Measurements from ENCODE around the gene SEMA4A. TPM values are rescaled to one million over a fixed set of nuclear protein-coding genes. Genes with fewer than 3 reads are reported as not detected.

The SEMA4A gene
- total RNA-seq, 3 donors from 2014 or later: 1.4 to 21.5 (median 9.2) TPM

GRCh38 chr1:156112276-156113137 lies 40.9 kb upstream of the SEMA4A start:
- Histone ChIP-seq H3K27me3 (no peaks in the 10 kb centered on the region), H3K27ac (peak overlapping the region; percentile 80 to 98), H3K4me1 (peaks cover 0 to 9% of the 10 kb centered on the region in 2 donors), H3K36me3 (no peaks in the 10 kb centered on the region), H3K4me3 (no peak overlapping the region), H3K9me3 (no peaks in the 10 kb centered on the region)
- DNase-seq (ENCODE audit: low spot score in 2 of 2): no peak
- TF ChIP-seq CTCF (IDR thresholded peaks at IDR 0.05): no peak
- intact Hi-C loops (cut with DNase I; ENCODE audit: low total_unique reads): no loop called here

GRCh38 chr1:156113282-156113950 lies 40.0 kb upstream of the SEMA4A start:
- Histone ChIP-seq H3K9me3 (no peaks in the 10 kb centered on the region), H3K27ac (peak overlapping the region; percentile 97 to 98), H3K4me1 (peaks cover 0 to 9% of the 10 kb centered on the region in 2 donors), H3K4me3 (peak overlapping the region; percentile 95 to 100 (median 98)), H3K36me3 (no peaks in the 10 kb centered on the region), H3K27me3 (no peaks in the 10 kb centered on the region)
- TF ChIP-seq POLR2AphosphoS5 (IDR thresholded peaks at IDR 0.05) (no peak), CTCF (IDR thresholded peaks at IDR 0.05) (no peak), POLR2A (IDR thresholded peaks at IDR 0.05) (no peak)
- DNase-seq (ENCODE audit: low spot score in 2 of 2): no peak
- intact Hi-C loops (cut with DNase I; ENCODE audit: low total_unique reads): no loop called here

DNA sequence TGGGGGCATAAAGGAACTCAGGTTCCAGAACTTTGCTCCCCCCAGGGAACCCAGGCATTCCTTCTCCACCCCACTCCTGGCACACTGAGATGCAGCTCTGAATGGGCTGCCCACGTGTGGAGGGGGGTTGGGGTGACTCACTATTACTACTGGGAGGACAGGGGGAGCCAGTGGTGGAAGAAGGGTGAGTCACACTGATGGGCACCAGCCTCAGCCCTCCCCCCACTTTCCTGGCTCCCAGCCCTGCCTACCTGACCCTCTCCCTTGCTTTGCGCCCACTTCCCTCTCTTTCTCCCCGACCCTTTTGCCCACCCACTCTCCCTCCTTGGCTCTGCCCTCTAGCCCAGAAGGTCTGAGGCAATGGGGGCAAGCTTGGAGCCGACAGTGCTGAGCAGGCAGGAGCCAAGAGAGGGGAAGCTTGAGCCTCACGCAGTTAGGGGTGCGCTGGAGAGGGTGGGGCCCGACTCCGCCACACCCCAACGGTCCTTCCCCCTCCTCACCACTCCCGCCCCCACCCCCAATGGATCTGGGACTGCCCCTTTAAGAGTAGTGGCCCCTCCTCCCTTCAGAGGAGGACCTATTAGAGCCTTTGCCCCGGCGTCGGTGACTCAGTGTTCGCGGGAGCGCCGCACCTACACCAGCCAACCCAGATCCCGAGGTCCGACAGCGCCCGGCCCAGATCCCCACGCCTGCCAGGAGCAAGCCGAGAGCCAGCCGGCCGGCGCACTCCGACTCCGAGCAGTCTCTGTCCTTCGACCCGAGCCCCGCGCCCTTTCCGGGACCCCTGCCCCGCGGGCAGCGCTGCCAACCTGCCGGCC lies 39.1 kb upstream of the SEMA4A start, which contains the start of gene LMNA:
LMNA (plus strand) TSS at position 611 of the 818 bp plus-strand sequence. CDS start 208 bp downstream, outside the sequence.
- Histone ChIP-seq H3K27ac (peak within 1 kb of the TSS; percentile 97 to 98), H3K27me3 (no peaks in the 10 kb centered on the region), H3K9me3 (no peaks in the 10 kb centered on the region), H3K36me3 (no peaks in the 10 kb centered on the region), H3K4me1 (peaks cover 0 to 17% of the 10 kb centered on the region in 2 donors), H3K4me3 (peak within 1 kb of the TSS; percentile 95 to 100 (median 98))
- TF ChIP-seq CTCF (IDR thresholded peaks at IDR 0.05) (no peak), POLR2A (IDR thresholded peaks at IDR 0.05) (peak; percentile 97), POLR2AphosphoS5 (IDR thresholded peaks at IDR 0.05) (peak; percentile 81 to 96 (median 95))
- intact Hi-C loops (cut with DNase I; ENCODE audit: low total_unique reads): no loop called here
- DNase-seq (ENCODE audit: low spot score in 2 of 2): peak; percentile 94 to 95

GRCh38 chr1:156114919-156115513 lies 38.4 kb upstream of the SEMA4A start:
- Histone ChIP-seq H3K36me3 (no peaks in the 10 kb centered on the region), H3K27me3 (no peaks in the 10 kb centered on the region), H3K9me3 (no peaks in the 10 kb centered on the region), H3K4me3 (peak overlapping the region; percentile 95 to 100 (median 98)), H3K27ac (peak overlapping the region; percentile 97 to 98), H3K4me1 (peaks cover 2 to 24% of the 10 kb centered on the region in 2 donors)
- DNase-seq (ENCODE audit: low spot score in 2 of 2): no peak
- no peak for TF ChIP-seq POLR2A (IDR thresholded peaks at IDR 0.05)
- TF ChIP-seq POLR2AphosphoS5 (IDR thresholded peaks at IDR 0.05): peak in 1 of 3 donors; percentile 70
- no peak for TF ChIP-seq CTCF (IDR thresholded peaks at IDR 0.05)
- intact Hi-C loops (cut with DNase I; ENCODE audit: low total_unique reads): no loop called here
